Jurkat, Clone E6-1 (cell line): ENCODE results near the gene LFNG.

Experiments used
- DNase-seq: peaks from one replicate; pipeline ENCODE4 v3.0.0-alpha.2; 2011; ENCODE audit warnings: low read depth, low spot score
- H3K4me3 ChIP-seq: 2 replicates; pipeline ENCODE4 v1.5.1; 2011; ENCODE audit warnings: mild to moderate bottlenecking, low read length, control low read depth, moderate library complexity

Gene LFNG

DNA sequence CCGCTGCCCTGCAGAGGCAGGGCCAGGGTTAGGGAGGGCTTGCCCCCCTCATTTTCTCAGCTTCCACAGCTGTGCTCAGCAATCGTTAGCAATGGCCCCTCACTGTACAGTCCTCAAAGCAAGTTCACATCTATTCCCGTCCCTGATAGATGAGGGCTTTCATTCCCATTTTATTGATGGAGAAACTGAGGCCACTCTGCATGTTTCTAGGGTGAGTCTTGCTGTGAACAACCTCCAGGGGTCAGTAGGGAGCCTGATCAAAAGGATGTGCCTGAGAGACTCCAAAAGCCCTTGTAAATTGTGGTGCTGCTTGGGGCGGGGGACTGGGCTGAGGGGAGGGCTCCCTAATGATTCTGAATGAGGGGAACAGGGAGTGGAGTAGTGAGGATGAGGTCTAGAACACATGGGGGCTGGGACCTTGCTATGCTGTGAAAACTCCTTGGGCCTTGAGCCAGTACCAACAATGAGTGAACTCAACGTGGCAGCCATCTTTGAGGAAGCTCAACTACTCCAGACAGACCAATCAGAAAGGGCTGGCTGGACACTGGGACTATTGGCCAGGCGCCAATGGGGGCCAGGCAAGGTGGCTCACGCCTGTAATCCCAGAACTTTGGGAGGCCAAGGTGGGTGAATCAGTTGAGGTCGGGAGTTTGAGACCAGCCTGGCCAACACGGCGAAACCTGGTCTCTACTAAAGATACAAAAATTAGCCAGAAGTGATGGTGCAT, 36.7 kb upstream of the LFNG start:
- H3K4me3 ChIP-seq = no peak overlapping the region
- no peak for DNase-seq

- no peak overlapping the region for H3K4me3 ChIP-seq
- DNase-seq = no peak
These were observed 36.1 kb upstream of the LFNG start for GRCh38 chr7:2483494-2483893.

DNA sequence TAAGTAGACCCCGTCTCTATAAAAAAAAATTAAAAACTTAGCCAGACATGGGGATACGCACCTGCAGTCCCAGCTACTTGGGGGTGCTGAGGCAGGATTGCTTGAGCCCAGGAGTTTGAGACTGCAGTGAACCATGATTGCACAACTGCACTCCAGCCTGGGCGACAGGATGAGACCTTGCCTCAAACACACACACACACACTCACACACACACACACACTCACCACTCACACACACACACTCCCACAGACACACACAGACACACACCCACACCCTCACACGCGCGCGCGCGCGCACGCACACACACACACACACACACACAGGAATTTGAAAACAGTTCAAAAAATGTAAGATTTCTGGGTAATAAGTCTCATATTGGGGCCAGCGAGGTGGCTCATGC, 34.7 kb upstream of the LFNG start:
- DNase-seq = no peak

GRCh38 chr7:2487586-2488271, 31.8 kb upstream of the LFNG start:
- DNase-seq = no peak
- H3K4me3 ChIP-seq = no peak overlapping the region

More for the DNA sequence above, 34.7 kb upstream of the LFNG start:
- H3K4me3 ChIP-seq = no peak overlapping the region

GRCh38 chr7:2488272-2488645, 31.3 kb upstream of the LFNG start:
- H3K4me3 ChIP-seq = no peak overlapping the region
- DNase-seq = no peak

- DNase-seq = no peak
- H3K4me3 ChIP-seq = no peak overlapping the region
These were observed 30.9 kb upstream of the LFNG start for GRCh38 chr7:2488681-2489080.

- H3K4me3 ChIP-seq = no peak overlapping the region
These were observed 29.4 kb upstream of the LFNG start for GRCh38 chr7:2490181-2490651.

GRCh38 chr7:2492038-2492437, 27.5 kb upstream of the LFNG start:
- DNase-seq = no peak
- no peak overlapping the region for H3K4me3 ChIP-seq

More at GRCh38 chr7:2490181-2490651, 29.4 kb upstream of the LFNG start:
- no peak for DNase-seq

DNA sequence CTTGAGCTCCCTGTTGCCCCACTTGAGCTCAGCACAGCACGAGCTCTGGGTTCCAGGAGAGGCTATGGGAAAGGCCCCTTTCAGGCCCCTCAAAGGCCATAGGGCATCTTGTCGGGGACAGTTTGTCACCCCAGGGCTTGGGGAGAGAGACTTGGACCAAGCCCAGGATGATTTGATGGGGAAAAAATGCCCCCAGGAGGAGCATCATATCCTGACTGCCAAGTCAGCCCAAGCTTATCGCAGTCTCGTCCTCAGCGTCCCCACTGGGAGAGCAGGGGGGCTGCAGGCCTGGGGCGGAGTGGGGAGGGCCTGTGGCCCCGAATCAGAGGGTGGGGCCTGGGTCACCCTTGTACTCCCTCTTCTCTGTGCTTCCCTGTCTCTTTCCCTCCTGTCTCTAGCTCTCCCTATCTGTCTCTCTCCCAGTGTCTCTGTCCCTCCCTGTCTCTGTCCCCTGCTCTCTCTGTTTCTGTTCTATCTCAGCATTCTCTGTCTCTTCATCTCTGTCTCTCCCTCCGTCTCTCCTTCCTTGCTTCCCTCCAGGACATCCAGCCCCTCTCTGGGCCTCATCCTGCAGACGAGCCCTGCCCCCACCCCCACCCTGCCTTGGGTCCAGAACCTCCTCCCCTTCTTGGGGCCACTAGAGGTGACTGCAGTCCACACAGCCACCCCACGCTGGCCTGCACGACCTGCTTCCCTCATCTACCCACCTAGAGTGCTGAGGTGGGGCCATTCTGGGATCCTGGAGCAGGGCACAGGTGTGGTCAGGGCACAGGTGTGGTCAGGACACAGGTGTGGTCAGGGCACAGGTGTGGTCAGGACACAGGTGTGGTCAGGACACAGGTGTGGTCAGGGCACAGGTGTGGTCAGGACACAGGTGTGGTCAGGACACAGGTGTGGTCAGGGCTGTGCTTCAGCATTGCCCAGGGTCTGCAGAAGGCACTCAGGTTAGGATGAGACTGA, 26.1 kb upstream of the LFNG start:
- no peak for DNase-seq
- H3K4me3 ChIP-seq = no peak overlapping the region

DNA sequence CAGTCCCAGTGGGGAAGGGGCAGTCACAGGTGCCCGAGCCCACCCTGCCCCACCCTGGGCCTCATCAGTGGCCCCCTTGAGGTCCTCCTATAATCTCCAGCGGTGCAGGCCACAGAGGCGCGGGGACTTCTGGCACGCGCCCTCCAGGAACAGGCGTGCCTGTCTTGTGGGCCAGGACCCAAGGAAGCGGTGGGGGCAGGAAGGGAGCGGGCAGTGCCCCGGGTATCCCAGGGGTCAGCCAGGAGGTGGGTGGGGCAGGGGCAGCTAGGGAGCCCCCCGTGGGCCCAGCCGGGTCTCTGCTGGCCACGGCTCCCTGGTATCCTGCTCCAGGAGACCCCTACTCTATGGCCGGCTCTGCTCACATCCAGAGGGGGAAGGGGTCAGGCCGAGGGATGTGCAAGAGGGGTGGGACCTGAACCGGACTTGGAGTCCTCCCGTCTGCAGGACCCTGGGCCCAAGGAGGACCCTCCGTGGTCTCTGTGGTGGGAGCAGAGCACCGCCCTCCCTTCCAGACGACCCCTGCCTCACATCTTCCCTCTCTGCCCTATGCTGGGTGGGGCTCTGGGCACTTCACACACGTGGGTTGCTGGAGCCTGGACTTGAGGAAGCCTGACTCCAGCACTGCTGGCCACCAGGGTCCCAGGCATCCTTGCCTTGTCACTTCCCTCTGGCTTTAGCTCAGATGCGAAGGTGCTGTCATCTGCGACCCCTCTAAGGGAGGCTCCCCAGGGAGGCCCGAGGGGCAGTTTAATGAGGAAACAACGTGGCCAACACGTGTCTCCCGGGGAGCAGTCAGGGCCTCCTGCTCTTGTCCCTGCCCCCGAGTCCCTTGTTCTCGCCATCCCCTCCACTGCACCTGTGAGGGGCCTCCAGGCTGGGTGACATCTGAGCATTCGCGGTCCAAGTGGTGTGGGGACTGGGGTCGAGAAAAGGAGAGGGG, 25.1 kb upstream of the LFNG start:
- H3K4me3 ChIP-seq = no peak overlapping the region
- no peak for DNase-seq

- H3K4me3 ChIP-seq = no peak overlapping the region
- DNase-seq = no peak
These were observed 23.9 kb upstream of the LFNG start for GRCh38 chr7:2495418-2496299.

GRCh38 chr7:2496375-2496774, 23.2 kb upstream of the LFNG start:
- DNase-seq = no peak
- H3K4me3 ChIP-seq = no peak overlapping the region

- DNase-seq = no peak
- no peak overlapping the region for H3K4me3 ChIP-seq
These were observed 22.5 kb upstream of the LFNG start for GRCh38 chr7:2497065-2497464.

GRCh38 chr7:2497500-2498336, 21.9 kb upstream of the LFNG start:
- DNase-seq = no peak
- no peak overlapping the region for H3K4me3 ChIP-seq

DNA sequence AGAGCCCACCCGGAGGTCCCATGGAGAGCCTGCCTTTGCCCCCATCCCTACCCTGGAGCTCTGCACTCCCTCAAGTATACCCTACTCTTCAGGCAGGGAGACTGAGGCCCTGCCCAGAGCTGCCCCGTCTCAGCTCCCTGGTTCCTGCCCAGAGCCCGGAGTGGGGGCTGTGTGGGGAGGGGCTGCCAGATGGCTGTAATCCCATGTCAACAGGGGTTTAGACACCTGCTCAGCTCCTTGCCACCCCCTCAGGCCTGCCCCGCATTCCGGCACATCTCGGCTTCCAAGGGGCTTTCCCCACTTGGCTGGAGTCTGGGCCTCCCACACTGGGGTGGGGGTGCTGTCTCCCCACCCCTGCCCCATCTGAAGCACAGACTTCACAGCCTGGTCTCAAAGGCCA, 20.9 kb upstream of the LFNG start:
- H3K4me3 ChIP-seq = no peak overlapping the region
- no peak for DNase-seq

DNA sequence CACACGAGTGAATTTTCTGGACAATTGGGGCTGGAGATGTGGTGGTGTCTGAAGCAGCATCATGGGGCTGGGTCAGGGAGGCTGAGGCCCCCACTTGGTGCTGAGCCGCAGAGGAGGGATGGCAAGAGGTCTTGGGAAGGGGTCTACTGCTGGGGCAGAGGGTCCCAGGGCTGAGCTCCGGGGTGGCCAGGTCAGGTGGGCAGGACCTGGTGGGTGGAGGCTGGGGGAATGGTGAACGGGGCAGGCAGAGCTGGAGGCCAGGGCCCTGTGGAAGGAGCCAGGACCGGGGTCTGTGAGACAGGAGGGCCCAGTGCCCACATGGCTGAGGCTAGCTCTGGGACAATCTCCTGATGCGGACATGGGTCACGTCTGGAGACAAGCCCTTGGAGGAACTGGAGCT, 20.4 kb upstream of the LFNG start:
- no peak for DNase-seq

More for the DNA sequence above, 20.4 kb upstream of the LFNG start:
- H3K4me3 ChIP-seq = no peak overlapping the region
